GM18519 (cell line): ENCODE measurements around the gene ELP2.

ENCODE experiments used
- ATAC-seq: cut with Tn5 transposase; IDR thresholded peaks from one replicate; pipeline ENCODE4 v1.9.1; 2021; ENCODE audit warnings: mild to moderate bottlenecking, moderate library complexity; ENCODE audit not compliant: unreplicated experiment, low FRiP score

Gene ELP2

GRCh38 chr18:36120297-36120696 is 9.4 kb upstream of the ELP2 start:
- no peak for ATAC-seq

GRCh38 chr18:36124841-36125240 is 4.9 kb upstream of the ELP2 start:
- ATAC-seq = no peak

GRCh38 chr18:36126668-36127067 is 3.0 kb upstream of the ELP2 start:
- ATAC-seq = no peak

DNA sequence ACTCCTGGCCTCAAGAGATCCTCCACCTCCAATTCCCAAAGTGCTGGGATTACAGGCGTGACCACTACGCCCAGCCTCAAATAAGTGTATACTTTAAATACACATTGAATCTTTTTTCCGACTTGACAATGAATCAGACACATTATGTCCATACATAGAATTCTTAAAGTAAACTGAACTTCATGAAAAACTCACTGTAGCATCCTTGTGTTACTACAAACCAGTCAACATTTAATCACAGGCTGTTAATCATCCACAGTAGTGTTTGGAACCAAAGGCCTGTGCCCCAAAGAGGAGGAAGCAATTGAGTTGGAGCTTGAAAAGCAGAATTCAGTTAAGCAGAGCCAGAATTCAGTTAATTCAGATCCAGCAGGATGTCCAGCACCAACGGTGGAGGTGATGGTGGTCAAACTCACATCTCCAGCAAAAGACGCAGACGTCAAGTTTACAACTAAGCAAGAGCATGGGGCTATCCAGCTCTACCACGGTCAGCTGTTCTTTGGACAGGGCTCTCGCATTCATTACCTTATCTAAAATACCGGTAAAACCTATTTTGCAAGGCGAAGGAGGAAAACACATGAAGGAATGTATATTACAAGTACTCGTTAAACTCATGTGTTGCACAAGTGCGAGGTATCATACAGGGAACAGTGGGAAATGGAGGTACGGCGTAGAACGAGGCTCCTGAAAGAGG is 1.7 kb upstream of the ELP2 start:
- no peak for ATAC-seq

DNA sequence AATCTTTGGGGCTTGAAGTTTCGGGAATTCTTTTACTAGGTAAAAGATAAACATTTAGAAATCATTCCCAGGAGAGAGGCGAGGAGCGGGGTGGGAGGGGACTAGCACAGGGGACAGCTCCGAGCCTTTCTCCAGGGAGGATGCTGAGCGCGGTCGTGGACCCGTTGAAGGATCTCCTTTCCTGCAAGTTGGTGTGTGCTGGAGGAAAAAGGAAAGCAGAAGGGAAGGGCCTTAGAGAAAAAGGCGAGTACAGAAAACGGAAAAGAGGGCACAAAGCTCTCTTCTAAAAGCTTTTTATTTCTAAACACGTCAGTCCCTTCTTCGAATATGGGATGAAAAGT is 1.2 kb upstream of the ELP2 start:
- no peak for ATAC-seq

DNA sequence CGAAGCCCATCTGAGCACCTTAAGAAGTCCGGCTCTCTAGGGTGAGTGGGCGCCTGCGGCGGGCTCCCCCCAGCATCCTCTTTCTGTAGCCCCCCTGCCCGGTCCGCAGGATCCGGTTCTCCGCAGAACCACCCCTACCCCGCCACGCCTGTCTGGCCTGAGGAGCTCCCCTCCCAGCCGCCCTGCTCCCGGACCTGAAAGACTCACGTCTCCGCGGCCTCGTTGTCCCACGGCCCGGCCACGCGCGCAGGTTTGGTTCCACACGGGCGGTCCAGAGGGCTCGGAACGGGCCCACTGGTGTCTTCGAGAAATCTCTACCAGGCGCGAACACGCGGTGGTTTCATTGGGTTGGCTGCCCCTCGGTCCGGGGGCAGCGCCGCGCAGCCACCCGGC is 796 bp upstream of the ELP2 start:
- no peak for ATAC-seq

DNA sequence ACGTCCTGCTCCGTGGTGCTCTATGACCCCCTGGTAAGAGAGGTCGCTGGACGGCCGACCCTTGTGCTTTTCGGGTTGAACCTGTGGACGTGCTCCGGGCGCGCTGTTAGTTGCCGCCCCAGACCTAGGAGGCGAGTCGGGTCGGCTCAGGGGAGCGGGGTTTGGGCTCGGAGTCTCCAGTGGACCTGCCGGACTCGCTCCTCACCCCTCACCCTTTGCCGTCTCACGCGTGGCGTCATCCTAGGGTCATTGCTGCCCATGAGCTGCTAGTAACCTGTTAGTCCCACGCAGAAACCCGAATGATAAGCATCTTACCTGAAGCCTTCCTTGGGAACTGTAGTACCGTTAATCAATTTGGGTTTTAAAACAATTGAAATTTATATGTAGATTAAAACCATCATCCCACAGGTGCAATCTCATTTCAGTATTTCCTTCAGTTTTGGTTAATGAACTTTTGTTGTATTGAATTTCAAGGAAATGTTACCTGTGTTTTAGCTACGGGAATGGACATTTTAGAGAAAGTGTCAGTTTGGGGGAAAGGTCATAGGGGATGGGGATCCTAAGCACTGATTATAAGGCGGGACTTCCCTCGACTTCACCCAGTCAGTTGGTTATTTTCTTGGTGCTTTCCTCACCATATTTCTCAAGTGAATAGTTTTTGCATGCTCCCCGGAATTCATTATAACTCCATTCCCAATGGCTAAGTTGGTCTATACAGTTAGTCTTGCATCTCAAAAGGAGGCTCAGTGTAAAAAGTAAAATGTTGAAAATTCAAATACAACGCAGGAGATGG is 536 bp downstream of the ELP2 start:
- no peak for ATAC-seq

DNA sequence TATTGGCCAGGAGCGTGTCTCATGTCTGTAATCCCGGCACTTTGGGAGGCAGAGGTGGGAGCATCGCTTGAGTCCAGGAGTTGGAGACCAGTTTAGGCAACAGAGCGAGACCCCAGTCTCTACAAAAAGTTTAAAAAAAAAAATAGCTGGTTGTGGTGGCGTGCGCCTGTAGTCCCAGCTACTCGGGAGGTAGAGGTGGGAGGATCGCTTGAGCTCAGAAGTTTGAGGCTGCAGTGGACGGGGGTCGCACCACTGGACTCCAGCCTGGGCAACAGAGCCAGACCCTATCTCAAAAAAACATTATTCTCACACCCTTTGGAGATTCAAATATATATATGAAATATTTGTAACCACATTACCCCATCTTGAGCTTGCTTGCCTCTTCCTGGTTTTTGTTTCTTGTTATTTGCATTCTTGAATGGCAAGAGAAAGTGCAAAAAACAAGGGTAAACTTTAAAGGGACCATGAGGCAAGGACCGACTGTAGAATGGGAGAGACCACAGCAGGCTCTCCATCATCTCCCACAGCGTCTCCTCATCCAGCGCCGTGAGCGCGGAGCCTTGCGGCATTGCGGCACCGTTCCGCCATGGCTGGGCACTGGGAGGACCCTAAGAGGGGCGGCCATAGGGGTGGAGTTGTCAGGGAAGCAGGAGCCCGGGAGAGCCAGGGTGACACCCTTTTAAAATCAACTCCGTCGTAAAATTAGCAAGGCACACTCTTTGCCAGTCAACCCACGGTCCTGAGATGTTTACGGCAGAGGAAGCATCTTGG is 1.4 kb downstream of the ELP2 start:
- ATAC-seq = no peak

GRCh38 chr18:36131692-36132483 is 2.2 kb downstream of the ELP2 start:
- no peak for ATAC-seq

GRCh38 chr18:36132756-36133155 is 3.1 kb downstream of the ELP2 start:
- no peak for ATAC-seq

DNA sequence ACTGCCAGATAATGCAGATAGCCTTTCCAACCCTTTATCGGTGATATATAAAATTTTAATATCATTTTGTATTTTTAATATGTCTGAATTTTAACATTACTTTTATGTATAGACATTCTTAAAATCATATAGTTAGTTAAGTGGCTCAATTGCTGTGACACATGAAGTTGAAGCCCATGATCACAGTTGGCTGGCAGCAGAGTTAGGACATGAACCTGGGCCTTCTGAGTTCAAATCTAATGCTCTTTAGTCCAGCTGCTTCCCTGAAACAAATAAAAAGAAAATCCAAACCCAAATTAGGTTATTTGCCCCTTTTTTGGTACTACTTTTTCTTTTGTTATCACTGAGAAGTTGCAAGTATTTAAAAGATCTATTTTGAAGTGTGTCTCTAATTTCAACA is 5.6 kb downstream of the ELP2 start:
- ATAC-seq = no peak

GRCh38 chr18:36139245-36139644 is 9.5 kb downstream of the ELP2 start:
- ATAC-seq = no peak

GRCh38 chr18:36141576-36141975 is 11.9 kb downstream of the ELP2 start:
- ATAC-seq = no peak

- ATAC-seq = no peak
Observed at GRCh38 chr18:36142751-36143150, 13.1 kb downstream of the ELP2 start.

GRCh38 chr18:36143391-36143790 is 13.7 kb downstream of the ELP2 start:
- no peak for ATAC-seq

GRCh38 chr18:36149514-36150289 is 20.0 kb downstream of the ELP2 start:
- ATAC-seq = peak; percentile 98

DNA sequence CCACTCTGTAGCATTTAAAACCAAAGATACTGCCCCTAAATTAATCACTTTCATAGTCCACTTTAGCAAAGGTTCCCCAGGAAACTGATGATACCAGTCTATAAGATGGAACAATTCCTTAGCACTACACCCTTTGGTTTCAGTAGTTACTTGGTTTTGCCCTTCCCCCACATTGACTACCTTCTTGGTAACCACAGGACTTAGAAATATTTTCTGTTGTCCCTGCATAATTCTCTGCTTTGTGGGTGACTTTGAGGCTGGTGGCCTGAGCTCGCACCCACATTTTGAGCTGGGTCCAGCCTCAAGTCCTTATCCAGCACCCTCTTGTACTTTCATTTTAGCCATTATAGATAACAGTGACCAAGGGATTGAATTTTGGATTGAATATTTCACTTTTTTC is 23.1 kb downstream of the ELP2 start:
- ATAC-seq = no peak

GRCh38 chr18:36153203-36153602 is 23.5 kb downstream of the ELP2 start:
- ATAC-seq = no peak

DNA sequence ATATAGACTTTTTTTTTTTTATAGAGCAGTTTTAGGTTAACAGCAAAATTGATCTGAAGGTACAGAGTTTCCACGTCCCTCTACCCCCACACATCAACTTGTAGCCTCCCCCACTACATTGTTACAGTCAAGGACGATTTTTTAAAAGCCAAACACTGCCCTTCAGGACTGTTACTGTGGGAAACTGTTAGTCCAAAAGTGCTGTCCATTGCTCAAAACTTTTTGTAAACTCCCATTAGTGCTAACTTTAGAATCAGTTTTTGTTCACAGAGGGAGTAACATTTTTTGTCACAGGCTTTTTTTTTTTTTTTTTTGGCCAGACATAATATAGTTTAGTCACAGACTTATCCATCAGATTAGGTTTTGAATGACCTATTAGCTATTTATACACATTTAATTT is 24.1 kb downstream of the ELP2 start:
- no peak for ATAC-seq
